Measurements from ENCODE around the gene KPNA4. TPM values are rescaled to one million over a fixed set of nuclear protein-coding genes. Genes with fewer than 3 reads are reported as not detected.

Gene KPNA4
- total and polyA plus RNA-seq, 2 donors (not counting 1 experiment from before 2014, with no cell fraction given) = 33.0 to 38.8 TPM

- Histone ChIP-seq H3K27me3 (ENCODE audit: control insufficient read depth, insufficient read depth, low read length) (no peaks in the 10 kb centered on the region), H3K9me3 (ENCODE audit: control insufficient read depth, insufficient read depth, low read depth, low read length) (no peaks in the 10 kb centered on the region), H4K20me1 (ENCODE audit: control insufficient read depth, extremely low read depth, insufficient read depth, low read length) (no peaks in the 10 kb centered on the region), H3K4me3 (replicated peaks in 1 of 4; ENCODE audit: control extremely low read depth in 1 of 4, insufficient read depth in 1 of 4, low read depth in 3 of 4, low read length in 4 of 4) (no peak overlapping the region), H3K4me2 (ENCODE audit: extremely low read depth, insufficient read depth, low read length) (no peak overlapping the region), H3K79me2 (ENCODE audit: control insufficient read depth, insufficient read depth, low read length) (no peaks in the 10 kb centered on the region), H2AFZ (ENCODE audit: low read length) (no peak overlapping the region), H3K36me3 (ENCODE audit: control insufficient read depth, insufficient read depth, low read length) (peaks cover 2% of the 10 kb centered on the region), H3K9ac (ENCODE audit: insufficient read depth, low read length) (no peak overlapping the region), H3K27ac (ENCODE audit: insufficient read depth, low read length) (no peak overlapping the region), H3K4me1 (ENCODE audit: control insufficient read depth, extremely low read depth, insufficient read depth, low read length) (no peaks in the 10 kb centered on the region)
- TF ChIP-seq CTCF (conservative IDR thresholded peaks at IDR 0.05 in 1 of 2, IDR thresholded peaks at IDR 0.05 in 1 of 2; ENCODE audit: low read depth in 1 of 2, low read length in 2 of 2) (no peak), EZH2 (IDR thresholded peaks at IDR 0.05; ENCODE audit: low read length, missing control alignments) (no peak)
- no peak for DNase-seq (ENCODE audit: low read depth in 2 of 2)
Measured at GRCh38 chr3:160498202-160498601, 67.2 kb downstream of the KPNA4 start.

- no peak overlapping the region for H3K27ac ChIP-seq (ENCODE audit: insufficient read depth, low read length)
- no peaks in the 10 kb centered on the region for H3K27me3 ChIP-seq (ENCODE audit: control insufficient read depth, insufficient read depth, low read length)
- H3K79me2 ChIP-seq (ENCODE audit: control insufficient read depth, insufficient read depth, low read length) = no peaks in the 10 kb centered on the region
- H3K36me3 ChIP-seq (ENCODE audit: control insufficient read depth, insufficient read depth, low read length) = no peaks in the 10 kb centered on the region
- H2AFZ ChIP-seq (ENCODE audit: low read length) = no peak overlapping the region
- TF ChIP-seq CTCF (conservative IDR thresholded peaks at IDR 0.05 in 1 of 2, IDR thresholded peaks at IDR 0.05 in 1 of 2; ENCODE audit: low read depth in 1 of 2, low read length in 2 of 2) (no peak), EZH2 (IDR thresholded peaks at IDR 0.05; ENCODE audit: low read length, missing control alignments) (no peak)
- H3K4me1 ChIP-seq (ENCODE audit: control insufficient read depth, extremely low read depth, insufficient read depth, low read length) = no peaks in the 10 kb centered on the region
- no peaks in the 10 kb centered on the region for H3K9me3 ChIP-seq (ENCODE audit: control insufficient read depth, insufficient read depth, low read depth, low read length)
- no peak overlapping the region for H3K4me2 ChIP-seq (ENCODE audit: extremely low read depth, insufficient read depth, low read length)
- no peaks in the 10 kb centered on the region for H4K20me1 ChIP-seq (ENCODE audit: control insufficient read depth, extremely low read depth, insufficient read depth, low read length)
- H3K9ac ChIP-seq (ENCODE audit: insufficient read depth, low read length) = no peak overlapping the region
- no peak for DNase-seq (ENCODE audit: low read depth in 2 of 2)
- no peak overlapping the region for H3K4me3 ChIP-seq (replicated peaks in 1 of 4; ENCODE audit: control extremely low read depth in 1 of 4, insufficient read depth in 1 of 4, low read depth in 3 of 4, low read length in 4 of 4)
Measured at GRCh38 chr3:160490166-160490565, 75.2 kb downstream of the KPNA4 start.

- Histone ChIP-seq H3K4me3 (replicated peaks in 1 of 4; ENCODE audit: control extremely low read depth in 1 of 4, insufficient read depth in 1 of 4, low read depth in 3 of 4, low read length in 4 of 4) (no peak overlapping the region), H3K9ac (ENCODE audit: insufficient read depth, low read length) (no peak overlapping the region), H3K79me2 (ENCODE audit: control insufficient read depth, insufficient read depth, low read length) (no peaks in the 10 kb centered on the region), H3K27me3 (ENCODE audit: control insufficient read depth, insufficient read depth, low read length) (no peaks in the 10 kb centered on the region), H3K9me3 (ENCODE audit: control insufficient read depth, insufficient read depth, low read depth, low read length) (no peaks in the 10 kb centered on the region), H3K36me3 (ENCODE audit: control insufficient read depth, insufficient read depth, low read length) (no peaks in the 10 kb centered on the region), H4K20me1 (ENCODE audit: control insufficient read depth, extremely low read depth, insufficient read depth, low read length) (no peaks in the 10 kb centered on the region), H2AFZ (ENCODE audit: low read length) (no peak overlapping the region), H3K4me2 (ENCODE audit: extremely low read depth, insufficient read depth, low read length) (no peak overlapping the region), H3K27ac (ENCODE audit: insufficient read depth, low read length) (no peak overlapping the region), H3K4me1 (ENCODE audit: control insufficient read depth, extremely low read depth, insufficient read depth, low read length) (no peaks in the 10 kb centered on the region)
- DNase-seq (ENCODE audit: low read depth in 2 of 2) = peak; percentile 50 to 75
- TF ChIP-seq EZH2 (IDR thresholded peaks at IDR 0.05; ENCODE audit: low read length, missing control alignments) (no peak), CTCF (conservative IDR thresholded peaks at IDR 0.05 in 1 of 2, IDR thresholded peaks at IDR 0.05 in 1 of 2; ENCODE audit: low read depth in 1 of 2, low read length in 2 of 2) (peak; percentile 15 to 45)
Measured at GRCh38 chr3:160486459-160486869, 78.9 kb downstream of the KPNA4 start.

Data from fibroblast of lung (primary cell).